GM12878 (cell line): ENCODE data around the gene ZNF101.

Experiments
- ATF7 ChIP-seq: fragments of 450-650 bp; IDR thresholded peaks from 2 replicates; pipeline ENCODE4 v1.6.1; 2016; ENCODE audit warnings: low read depth, mild to moderate bottlenecking
- ETV6 ChIP-seq, 2 experiments: fragments of 450-650 bp in 1 of 2; IDR thresholded peaks in 1 of 2; conservative IDR thresholded peaks in 1 of 2; 2 replicates each; pipeline ENCODE4 v1.6.1; 2014; ENCODE audit warnings: antibody characterized with exemption in 1 of 2, borderline replicate concordance in 1 of 2, low read depth in 1 of 2, mild to moderate bottlenecking in 1 of 2, moderate library complexity in 1 of 2
- EZH2 ChIP-seq: IDR thresholded peaks from 2 replicates; pipeline ENCODE4 v1.6.1; 2012; ENCODE audit warnings: low read depth, mild to moderate bottlenecking, control low read depth, inconsistent platforms, low read length, borderline replicate concordance; ENCODE audit not compliant: control insufficient read depth
- JUND ChIP-seq: IDR thresholded peaks from 2 replicates; pipeline ENCODE4 v1.6.1; 2012; ENCODE audit warnings: low read depth, mild to moderate bottlenecking, low read length, improper control_type of control experiment, moderate library complexity
- MYC ChIP-seq: IDR thresholded peaks from 2 replicates; pipeline ENCODE4 v1.6.1; 2011; ENCODE audit warnings: mild to moderate bottlenecking, low read length, moderate library complexity, inconsistent platforms; ENCODE audit not compliant: insufficient read depth, insufficient replicate concordance, insufficient read length, severe bottlenecking
- ZZZ3 ChIP-seq: IDR thresholded peaks from 2 replicates; pipeline ENCODE4 v1.6.1; 2011; ENCODE audit warnings: low read depth; ENCODE audit not compliant: control insufficient read depth, insufficient read length
- TF ChIP-seq, protein P1 (sequence below), 3 experiments: IDR thresholded peaks in 2 of 3; conservative IDR thresholded peaks in 1 of 3; 2 replicates each; pipeline ENCODE4 v1.5.1; 2011; ENCODE audit warnings: low read depth in 3 of 3, low read length in 3 of 3, mild to moderate bottlenecking in 3 of 3, control low read depth in 2 of 3, moderate library complexity in 2 of 3, inconsistent platforms in 1 of 3, mixed read lengths in 1 of 3; ENCODE audit not compliant: control insufficient read depth in 2 of 3, insufficient read depth in 1 of 3; ENCODE audit errors: extremely low read depth in 1 of 3
- TF ChIP-seq, protein P2 (sequence below): fragments of 450-650 bp; IDR thresholded peaks from 2 replicates; pipeline ENCODE4 v1.6.1; 2017; ENCODE audit warnings: mild to moderate bottlenecking
- TF ChIP-seq, protein P3 (sequence below): IDR thresholded peaks from 2 replicates; pipeline ENCODE4 v1.6.1; 2012; ENCODE audit warnings: improper control_type of control experiment, low read depth, low read length; ENCODE audit not compliant: insufficient replicate concordance

DNA sequence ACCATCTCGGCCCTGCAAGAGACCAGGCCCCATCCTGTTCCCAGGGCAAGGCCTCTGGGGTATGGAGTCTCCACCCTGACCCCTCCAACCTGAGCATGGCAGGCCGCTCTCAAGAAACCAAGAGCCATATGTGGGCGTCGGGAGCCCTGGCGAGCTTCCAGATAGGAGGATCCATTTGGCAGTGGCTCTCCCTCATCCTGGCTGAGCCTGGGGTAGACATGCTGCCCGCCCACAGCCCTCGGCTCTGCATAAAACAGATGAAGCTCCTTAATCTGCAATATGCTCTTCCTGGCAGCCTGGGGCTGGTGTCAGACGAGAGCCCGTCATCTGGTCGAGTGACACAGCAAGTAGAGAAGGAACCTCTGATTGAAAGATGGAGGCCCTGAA is 11.2 kb upstream of the ZNF101 start:
- TF ChIP-seq ETV6 (conservative IDR thresholded peaks at IDR 0.05 in 1 of 2, IDR thresholded peaks at IDR 0.05 in 1 of 2; ENCODE audit: borderline replicate concordance in 1 of 2, low read depth in 1 of 2) (no peak), JUND (no peak), ATF7 (no peak), ZZZ3 (no peak), EZH2 (no peak), MYC (no peak)
- TF ChIP-seq, protein P1, sequence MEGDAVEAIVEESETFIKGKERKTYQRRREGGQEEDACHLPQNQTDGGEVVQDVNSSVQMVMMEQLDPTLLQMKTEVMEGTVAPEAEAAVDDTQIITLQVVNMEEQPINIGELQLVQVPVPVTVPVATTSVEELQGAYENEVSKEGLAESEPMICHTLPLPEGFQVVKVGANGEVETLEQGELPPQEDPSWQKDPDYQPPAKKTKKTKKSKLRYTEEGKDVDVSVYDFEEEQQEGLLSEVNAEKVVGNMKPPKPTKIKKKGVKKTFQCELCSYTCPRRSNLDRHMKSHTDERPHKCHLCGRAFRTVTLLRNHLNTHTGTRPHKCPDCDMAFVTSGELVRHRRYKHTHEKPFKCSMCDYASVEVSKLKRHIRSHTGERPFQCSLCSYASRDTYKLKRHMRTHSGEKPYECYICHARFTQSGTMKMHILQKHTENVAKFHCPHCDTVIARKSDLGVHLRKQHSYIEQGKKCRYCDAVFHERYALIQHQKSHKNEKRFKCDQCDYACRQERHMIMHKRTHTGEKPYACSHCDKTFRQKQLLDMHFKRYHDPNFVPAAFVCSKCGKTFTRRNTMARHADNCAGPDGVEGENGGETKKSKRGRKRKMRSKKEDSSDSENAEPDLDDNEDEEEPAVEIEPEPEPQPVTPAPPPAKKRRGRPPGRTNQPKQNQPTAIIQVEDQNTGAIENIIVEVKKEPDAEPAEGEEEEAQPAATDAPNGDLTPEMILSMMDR (IDR thresholded peaks at IDR 0.05 in 2 of 3, conservative IDR thresholded peaks at IDR 0.05 in 1 of 3; ENCODE audit: control insufficient read depth in 2 of 3, extremely low read depth in 1 of 3, insufficient read depth in 1 of 3, low read depth in 3 of 3, low read length in 3 of 3), result no peak
- TF ChIP-seq, protein P2, sequence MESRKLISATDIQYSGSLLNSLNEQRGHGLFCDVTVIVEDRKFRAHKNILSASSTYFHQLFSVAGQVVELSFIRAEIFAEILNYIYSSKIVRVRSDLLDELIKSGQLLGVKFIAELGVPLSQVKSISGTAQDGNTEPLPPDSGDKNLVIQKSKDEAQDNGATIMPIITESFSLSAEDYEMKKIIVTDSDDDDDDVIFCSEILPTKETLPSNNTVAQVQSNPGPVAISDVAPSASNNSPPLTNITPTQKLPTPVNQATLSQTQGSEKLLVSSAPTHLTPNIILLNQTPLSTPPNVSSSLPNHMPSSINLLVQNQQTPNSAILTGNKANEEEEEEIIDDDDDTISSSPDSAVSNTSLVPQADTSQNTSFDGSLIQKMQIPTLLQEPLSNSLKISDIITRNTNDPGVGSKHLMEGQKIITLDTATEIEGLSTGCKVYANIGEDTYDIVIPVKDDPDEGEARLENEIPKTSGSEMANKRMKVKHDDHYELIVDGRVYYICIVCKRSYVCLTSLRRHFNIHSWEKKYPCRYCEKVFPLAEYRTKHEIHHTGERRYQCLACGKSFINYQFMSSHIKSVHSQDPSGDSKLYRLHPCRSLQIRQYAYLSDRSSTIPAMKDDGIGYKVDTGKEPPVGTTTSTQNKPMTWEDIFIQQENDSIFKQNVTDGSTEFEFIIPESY, result no peak
- TF ChIP-seq, protein P3, sequence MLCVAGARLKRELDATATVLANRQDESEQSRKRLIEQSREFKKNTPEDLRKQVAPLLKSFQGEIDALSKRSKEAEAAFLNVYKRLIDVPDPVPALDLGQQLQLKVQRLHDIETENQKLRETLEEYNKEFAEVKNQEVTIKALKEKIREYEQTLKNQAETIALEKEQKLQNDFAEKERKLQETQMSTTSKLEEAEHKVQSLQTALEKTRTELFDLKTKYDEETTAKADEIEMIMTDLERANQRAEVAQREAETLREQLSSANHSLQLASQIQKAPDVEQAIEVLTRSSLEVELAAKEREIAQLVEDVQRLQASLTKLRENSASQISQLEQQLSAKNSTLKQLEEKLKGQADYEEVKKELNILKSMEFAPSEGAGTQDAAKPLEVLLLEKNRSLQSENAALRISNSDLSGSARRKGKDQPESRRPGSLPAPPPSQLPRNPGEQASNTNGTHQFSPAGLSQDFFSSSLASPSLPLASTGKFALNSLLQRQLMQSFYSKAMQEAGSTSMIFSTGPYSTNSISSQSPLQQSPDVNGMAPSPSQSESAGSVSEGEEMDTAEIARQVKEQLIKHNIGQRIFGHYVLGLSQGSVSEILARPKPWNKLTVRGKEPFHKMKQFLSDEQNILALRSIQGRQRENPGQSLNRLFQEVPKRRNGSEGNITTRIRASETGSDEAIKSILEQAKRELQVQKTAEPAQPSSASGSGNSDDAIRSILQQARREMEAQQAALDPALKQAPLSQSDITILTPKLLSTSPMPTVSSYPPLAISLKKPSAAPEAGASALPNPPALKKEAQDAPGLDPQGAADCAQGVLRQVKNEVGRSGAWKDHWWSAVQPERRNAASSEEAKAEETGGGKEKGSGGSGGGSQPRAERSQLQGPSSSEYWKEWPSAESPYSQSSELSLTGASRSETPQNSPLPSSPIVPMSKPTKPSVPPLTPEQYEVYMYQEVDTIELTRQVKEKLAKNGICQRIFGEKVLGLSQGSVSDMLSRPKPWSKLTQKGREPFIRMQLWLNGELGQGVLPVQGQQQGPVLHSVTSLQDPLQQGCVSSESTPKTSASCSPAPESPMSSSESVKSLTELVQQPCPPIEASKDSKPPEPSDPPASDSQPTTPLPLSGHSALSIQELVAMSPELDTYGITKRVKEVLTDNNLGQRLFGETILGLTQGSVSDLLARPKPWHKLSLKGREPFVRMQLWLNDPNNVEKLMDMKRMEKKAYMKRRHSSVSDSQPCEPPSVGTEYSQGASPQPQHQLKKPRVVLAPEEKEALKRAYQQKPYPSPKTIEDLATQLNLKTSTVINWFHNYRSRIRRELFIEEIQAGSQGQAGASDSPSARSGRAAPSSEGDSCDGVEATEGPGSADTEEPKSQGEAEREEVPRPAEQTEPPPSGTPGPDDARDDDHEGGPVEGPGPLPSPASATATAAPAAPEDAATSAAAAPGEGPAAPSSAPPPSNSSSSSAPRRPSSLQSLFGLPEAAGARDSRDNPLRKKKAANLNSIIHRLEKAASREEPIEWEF, result no peak
